M059J (cell line): Measurements from ENCODE around the gene CBLB. TPM values are rescaled to one million over a fixed set of nuclear protein-coding genes. Genes with fewer than 3 reads are reported as not detected.
A peak's percentile ranks its signal among the peaks of the same experiment; 100 is the strongest.

ENCODE experiments used
- DNase-seq: peaks from one replicate; pipeline ENCODE4 v3.0.0-alpha.2; 2012; ENCODE audit warnings: low read depth
- total RNA-seq: library from RNA; depleted of rRNA; stranded (reverse); fragments of >200 nt; shearing (Covaris generic); gene quantifications from 2 replicates; pipeline ENCODE4 v1.2.3, GENCODE V29; 2014; rRNA removed

Gene CBLB
- 11.0 and 11.4 TPM in 2 replicates for total RNA-seq

DNA sequence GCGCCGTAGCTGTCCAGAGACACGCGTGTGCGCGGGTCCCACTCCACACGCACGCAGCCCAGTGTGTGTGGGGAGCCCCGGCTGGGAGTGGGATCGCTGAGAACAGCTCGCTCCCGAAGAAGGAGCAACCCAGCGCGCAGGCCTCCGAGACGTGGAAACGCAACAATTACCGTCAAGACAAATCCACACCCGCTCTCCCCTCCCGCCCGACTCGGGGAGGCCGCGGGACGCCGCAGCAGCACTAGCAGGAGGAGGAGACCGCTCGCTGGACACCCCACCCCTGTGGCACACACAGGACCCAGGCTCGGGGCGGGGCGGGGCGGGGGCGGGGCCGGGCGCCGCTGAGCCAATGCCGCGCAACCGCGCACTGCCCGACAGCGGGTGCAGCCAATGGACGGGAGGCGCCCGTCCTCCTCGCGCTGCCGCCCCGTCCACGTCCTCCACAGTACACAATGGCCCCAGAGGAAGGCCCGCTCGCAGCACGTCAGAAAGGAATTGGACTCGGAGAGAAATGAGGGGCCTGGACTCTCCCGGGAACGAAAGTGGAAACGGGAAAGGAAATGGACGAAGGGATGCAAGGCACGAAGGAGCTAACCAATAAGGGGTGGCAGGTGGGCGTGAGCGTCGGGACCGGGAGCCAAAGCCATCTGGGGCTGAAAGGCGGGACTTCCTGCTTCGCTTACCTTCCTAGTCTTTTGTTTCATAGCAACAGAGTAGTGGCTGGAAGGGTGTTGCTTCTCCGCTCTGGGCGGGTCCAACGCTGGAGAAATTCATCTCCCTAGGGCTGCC, at the start of gene CBLB:
Gene CBLB, minus strand, starts transcription at position 271 of the 789 bp plus-strand sequence. CDS start 1,435 bp downstream, outside the sequence.
- peak; percentile 99 for DNase-seq

DNA sequence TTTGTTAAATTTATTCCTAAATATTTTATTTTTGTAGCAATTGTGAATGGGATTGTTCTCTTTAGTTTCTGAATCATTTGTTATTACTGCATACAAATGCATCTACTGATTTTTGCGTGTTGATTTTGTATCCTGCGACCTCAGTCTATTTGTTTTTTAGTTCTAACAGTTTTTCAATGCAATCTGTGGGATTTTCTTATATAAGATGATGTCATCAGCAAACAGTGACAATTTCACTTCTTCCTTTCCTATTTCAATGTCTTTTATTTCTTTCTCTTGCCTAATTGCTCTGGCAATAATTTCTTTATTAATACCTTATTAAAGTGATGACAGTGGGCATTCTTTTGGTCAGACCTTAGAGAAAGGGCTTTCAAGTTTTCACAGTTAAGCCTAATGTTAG, 48.0 kb upstream of the CBLB start:
- DNase-seq: no peak

DNA sequence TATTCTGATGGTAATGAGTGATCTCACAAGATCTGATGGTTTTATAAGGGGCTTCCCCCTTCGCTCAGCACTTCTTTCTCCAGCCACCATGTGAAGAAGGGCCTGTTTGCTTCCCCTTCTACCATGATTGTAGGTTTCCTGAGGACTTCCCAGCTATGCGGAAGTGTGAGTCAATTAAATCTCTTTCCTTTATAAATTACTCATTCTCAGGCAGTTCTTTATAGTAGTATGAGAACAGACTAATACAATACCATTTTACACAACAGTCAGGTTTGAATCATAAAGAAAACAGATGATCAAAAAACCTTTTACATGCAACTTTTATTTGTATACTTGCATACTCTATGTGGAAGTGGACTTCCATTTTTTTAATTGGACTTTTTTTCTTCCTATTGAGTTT, 46.7 kb upstream of the CBLB start:
- peak; percentile 30 for DNase-seq

DNA sequence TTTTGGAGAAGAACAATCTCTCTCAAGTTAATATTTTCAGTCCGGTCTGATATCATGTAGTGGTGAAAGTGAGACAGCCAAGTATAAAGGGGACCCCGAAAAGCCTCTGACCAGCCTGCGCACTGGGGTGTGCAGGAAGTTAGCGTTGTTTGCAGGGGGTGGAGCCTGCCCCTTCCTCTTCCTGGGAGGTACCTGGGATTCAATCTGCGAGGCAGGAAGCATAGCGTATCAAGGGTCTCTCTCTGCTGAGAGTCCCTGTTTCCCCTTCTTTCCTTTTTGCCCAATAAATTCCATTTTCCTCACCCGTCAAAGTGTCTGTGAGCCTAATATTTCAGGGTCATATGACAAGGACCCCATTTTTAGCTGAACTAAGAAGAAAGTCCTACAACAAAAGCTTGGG, 44.8 kb upstream of the CBLB start:
- DNase-seq: no peak

DNA sequence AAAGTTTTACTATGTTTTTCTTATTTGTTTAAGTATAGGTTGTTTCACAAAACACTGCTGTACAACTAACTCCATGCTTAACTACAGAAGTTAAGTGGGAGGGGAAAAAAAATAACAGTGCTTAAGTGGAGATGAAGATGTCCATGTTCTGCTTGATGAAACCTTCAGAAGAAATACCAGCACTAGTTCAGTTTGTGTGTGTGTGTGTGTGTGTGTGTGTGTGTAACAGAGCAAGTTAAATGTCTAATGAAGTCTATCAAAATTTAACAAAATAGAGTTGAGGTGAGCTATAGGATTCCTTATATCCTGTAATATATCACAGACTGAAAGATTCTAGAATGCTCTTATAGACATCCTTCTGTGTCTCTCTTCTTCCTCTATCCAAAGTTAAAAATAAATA, 44.1 kb upstream of the CBLB start:
- DNase-seq: no peak

DNA sequence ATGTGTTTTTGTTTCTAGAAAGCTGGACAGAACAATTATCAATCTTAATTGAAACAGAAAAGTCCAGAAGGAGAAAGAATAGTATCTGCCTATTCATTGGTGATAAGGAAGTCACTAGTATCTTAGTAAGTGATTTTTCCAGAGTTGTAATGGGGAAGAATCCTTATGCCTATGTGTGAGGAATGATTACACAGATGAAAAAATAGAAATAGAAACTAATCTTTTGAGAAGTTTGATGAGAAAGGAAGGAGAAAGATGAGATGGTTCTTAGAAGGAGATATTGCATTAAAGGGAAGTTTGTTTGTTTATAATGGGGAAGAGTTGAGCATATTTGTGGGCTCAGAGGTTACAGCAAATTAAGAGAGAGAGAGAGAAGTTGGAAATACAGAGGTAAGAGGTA, 42.7 kb upstream of the CBLB start:
- DNase-seq: no peak

DNA sequence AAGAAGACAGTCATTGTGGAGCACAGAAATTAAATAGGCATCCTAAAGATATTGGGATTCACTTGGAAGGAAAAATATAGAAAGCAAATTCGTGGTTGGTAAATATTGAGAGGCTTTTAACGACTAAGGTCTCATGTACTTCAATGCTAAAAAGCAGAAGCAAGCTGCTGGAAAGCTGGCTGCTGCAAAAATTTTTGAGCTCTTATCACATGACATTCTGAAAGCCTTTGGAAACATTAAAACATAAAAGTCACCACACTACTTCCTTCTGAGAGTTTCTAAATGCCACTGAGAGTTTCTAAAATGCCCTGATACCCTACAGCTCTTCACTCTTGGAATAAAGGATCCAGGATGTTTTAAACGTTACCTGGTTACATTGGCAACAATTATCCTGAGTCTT, 39.0 kb upstream of the CBLB start:
- no peak for DNase-seq

DNA sequence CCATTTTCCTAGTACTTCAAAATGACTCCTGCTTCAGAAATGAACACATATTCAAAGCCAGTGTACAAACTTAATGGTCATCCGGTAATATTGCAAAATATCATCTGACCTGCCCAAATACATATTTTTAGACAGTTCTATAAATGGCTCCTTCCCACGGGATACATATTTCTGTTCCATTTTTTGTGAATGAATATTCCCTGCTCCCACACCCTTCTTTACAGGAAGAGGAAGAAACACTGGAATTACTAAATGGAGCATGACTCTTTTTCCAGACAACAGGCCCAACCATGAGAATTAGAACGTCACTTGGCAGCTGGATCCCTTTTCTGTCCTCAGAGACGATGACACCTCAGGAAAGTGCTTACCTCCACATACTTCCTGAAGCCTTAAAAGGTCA, 38.0 kb upstream of the CBLB start:
- DNase-seq: no peak

DNA sequence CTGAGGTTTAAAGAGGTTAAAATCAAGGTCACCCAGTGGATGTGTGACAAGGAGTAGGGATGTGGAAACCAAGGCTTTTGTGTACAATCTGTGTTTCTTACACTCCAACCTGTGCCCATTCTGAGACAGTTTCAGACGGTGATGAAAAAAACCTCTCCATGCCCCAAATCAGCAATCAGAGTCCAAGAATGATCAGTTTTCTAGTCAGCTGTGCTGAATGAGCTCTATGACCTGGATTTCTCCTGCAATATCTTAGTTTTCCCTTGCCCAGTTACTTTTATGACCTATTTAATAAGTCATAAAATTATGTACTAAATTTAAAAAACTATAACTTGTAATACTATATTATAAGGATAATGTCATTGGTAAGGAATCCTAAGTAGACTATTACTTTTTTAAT, 37.5 kb upstream of the CBLB start:
- no peak for DNase-seq

DNA sequence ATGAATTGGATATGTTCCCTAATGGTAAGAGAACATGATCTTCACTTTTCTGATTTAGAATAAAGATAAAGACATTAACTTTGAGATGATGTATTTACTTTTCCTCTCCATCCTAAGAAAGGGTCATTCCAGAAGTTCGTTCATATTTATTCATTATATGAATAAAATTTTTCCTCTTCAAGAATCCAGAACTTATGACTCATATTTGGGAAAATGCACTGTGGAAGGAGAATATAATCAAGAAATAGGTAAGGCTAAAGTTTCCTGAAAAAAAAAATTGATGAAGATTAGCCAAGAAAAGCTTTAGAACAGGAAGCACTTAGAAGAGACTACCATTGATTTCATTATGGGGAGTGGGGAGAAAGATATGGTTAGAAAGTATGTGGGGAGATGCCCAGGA, 36.5 kb upstream of the CBLB start:
- peak; percentile 5 for DNase-seq

DNA sequence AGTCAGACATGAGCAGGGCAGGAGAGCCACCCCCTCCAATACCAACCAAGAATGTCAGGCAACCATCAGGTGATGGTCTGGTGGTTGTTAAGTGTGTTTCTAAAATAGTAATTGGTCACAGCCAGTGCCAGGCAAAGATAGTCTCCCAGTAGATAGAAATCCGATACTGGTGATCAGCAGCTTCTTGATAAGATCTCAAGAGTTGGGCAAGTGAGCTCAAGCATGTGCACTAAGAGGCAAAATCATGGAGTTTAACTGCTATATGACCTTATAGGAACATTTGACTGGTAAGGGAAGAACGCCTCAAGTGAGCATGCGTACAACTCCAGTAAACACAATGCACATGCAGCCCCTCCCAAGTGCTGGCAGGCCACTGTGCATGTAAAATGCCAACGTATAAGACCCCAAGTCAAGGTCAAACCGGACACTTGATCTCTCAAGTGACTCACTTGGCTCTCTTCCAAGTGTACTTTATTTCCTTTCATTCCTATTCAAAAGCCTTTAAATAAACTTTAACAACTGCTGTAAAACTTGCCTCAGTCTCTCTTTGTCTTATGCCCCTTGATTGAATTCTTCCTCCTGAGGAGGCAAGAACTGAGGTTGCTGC, 36.0 kb upstream of the CBLB start:
- DNase-seq: peak; percentile 73

DNA sequence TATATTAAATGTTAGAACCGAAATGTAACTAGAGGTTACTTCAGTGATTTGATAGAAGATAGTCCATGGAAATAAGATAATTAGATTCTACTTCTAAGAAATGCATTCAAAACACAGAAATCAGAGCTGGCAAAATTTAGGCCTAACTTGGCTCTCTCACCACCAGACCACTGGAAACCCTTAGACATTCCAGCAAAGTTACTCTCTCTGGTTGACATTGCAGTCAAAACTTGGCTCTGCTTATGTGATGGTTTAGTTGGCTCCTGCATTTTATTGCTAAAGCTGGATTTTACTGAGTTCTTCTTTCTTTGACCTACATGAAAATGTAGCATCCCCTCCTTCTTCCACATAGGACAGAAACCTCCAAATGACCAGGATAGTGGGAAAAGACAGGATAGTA, 35.4 kb upstream of the CBLB start:
- peak; percentile 22 for DNase-seq

DNA sequence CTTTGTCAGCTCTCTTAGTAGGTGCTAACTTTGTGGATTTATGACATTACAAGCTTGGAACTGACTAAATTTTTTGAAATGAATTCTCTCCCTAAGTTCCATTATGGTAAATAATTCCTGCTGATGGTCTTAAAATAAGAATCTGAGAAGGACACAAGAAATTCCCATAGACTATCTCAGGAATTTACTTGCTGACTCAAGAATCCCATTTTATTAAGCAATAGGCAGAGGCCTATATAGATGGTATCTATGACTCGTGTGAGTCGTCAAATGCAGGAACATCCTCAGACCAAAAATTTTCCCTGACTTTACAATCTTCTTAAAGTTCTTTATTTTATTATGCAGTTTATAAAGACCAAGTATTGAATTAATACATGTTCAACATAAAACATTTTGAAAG, 30.7 kb upstream of the CBLB start:
- peak; percentile 40 for DNase-seq

DNA sequence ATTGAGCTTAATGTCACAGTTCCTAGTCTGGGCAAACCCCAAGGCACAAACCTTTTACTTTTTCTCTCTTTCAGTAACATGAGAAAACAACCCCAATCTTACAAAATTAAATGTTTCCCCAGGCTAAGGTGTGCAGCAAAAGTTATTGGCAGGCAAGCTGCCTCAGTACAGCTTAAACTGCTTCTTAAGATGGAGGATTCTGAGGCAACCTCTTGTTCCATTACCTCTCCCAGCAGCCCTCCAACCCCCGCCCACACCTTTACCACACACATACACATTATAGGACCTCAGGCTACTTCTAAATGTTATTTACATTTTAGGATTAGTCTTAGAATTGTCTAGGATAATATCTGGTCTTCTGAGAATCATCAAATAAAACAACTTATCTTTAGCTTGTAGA, 22.3 kb upstream of the CBLB start:
- no peak for DNase-seq

DNA sequence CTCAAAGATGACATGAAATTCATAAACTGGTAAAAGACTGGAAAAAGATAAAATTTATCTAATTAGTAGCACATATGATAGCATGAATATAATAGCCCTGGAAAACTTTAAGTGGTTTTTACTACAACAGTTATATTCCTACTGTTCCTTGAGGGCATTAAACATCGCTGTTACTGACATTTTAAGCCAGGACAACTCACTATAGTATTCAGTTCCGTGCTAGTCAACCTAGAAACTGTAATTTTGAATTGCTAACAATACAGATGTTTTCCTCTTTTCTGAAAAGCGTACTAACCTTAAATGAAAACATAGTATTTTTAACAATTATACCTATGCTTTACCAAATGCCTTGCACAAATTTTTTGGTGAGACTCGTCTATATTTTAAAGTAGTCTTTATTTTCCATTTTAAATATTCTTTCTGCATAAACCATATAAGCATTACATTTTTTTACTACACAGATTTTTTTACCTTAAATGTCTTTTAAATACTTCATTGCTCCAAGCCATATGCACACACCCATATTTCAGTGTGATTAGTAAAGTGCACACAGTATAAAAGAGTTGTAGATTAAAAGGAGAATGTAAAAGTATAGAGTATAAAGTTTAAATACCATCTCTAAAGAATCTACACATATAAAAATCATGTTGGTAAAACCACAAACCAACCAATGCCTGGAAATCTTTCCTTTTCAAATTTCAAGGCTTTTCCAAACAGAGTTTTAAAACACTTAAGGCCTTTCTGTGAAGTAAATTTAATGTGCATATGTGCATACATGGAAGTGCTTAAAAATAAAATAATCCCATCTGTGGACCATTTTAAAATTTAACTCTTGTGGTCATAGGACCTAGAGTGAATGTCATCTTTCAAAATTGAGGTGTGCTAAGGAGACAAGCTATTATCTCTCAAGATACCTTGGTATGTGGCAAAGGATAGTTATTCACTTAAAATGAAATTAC, 20.1 kb upstream of the CBLB start:
- DNase-seq: no peak

DNA sequence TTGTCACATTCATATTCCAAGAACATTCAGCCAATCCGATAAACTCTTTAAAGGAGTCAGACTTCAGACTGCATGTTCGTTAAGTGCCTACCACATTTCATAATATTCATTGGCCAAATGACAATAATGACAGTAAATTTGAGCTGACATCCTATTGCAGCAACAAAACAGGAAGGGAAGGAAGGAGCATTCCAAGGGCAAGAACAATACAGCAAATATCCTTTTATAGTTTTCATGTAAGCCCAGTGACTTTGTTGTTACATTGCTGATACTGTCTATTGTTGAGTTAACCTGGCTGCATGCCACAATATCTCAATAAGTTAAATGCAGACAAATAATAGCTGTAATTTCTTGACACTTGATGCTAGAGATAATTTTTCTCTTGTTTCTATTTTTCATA, 16.4 kb upstream of the CBLB start:
- DNase-seq: no peak

DNA sequence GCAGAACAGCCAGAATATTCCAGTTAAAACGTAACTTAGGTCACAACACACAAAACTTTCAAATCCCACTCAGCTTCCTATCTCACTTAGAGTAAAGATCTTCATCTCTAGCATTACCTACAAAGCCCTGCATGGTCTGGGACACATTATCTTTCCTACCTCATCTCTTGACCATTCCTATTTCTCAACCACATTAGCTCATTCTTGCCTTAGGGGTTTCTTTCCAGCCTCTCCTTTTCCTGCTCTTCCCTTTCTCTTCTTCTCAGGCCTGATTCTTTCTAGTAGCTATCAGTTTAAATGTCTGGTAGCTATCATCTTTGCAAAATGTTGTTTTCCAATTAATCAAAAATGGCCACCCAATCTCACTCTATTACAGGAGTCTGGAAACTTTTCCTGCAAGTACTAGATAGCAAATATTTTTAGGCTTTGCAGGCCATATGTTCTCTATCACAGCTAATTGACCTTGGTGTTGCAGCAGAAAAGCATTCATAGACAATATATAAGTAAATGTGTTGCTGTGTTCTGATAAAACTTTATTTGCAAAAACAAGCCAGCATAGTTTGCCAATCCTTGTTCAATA, 15.1 kb upstream of the CBLB start:
- DNase-seq: peak; percentile 59

DNA sequence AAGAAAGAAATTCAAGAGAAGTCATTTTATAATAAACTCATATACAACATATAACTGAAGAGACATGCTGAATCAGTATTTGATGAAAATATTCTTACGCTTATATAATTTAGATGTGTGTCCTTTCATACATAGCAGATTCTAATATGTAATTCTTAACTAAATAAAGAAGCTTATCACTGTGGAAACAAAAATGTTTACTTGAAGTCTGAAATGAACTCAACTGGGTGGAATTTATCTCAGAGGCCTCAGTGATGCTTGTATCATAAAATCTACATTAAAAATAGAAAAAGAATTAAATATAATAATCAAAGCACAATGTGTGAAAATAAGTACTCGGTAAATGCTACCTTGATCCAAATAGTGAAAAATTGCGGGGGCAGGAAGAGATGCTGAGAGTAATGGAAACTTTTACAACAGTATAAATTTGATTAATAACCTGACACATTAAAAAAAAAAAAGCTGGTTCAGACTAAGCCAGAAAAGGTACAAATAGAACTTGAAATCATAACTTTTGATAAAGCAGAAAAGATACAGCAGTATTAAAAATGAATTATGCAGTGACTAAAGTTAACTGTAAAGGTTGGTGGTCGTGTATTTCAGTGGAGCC, 12.0 kb upstream of the CBLB start:
- DNase-seq: no peak

DNA sequence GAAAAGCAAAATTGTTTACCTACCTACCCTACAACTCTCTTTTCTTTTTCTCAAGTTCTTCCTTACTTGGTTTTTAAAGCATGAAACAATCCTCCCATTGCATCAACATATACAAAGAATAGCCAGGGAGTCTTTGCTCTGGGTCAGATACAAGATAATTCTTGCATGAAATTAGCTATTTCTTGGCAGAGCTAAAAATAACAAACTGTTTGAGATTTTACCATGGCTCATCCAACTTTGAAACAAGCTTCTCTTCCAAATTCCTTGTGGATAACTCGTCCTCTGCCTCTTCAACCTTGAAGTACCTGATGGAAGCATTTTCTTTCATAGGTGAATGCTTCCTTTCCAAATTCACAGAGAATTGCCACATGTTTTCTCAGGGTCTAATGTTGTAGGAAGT, 9.2 kb upstream of the CBLB start:
- peak; percentile 11 for DNase-seq

DNA sequence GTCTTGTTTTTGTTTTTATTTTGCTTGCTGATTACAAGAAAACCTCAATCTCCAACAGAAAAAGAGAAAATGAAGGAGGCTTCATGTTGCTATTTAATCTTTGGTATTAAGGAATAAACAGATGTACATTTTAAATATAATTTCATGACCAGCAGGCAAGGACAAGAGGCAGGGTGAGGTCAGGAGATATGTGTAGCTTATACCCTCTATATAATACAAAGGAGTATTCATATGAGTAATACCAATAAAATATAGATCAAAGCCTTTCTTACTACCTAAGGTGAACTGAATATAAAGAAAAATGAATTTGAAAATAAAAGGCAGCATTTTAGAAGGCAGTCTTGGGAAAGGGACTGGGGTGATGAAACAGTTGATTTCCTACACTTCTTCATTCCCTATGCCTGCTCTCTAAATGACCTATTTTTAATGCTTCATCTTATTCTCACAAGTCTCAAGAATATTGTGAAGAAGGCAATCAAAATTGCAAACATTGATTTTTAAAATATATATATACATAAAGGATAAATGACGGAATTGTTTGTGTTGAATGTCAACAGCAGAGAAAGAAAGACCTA, 8.6 kb upstream of the CBLB start:
- no peak for DNase-seq

DNA sequence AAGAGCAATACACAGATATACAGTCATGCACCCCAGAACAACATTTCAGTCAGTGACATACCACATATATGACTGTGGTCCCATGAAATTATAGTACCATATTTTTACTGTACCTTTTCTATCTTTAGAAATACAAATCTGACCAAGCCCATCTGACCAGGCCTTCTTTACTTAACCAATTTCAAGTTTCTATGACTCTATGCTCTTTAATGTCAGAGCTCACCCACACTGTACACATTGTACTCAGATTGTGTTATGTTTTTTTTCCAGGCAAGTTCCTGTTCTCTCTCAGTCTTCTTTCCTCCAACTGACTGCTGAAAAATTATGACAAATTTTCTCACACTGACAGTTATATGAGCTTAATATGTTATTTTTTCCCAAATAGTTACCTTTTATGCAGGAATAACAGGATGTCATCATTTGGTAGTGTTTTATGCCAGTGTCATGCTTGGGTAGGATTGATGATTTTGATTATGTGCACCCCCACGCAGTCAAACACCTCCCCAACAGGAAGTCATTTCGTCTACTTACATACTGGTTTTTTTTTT, 8.0 kb upstream of the CBLB start:
- DNase-seq: no peak
